Activated B cell treated with CpG ODN at 0.5 μM for 24 hours (primary cell): Measurements from ENCODE around the gene CLOCK. TPM values are rescaled to one million over a fixed set of nuclear protein-coding genes. Genes with fewer than 3 reads are reported as not detected.

ENCODE experiments used
- ATAC-seq: fragments of 200-7000 bp; cut with Tn5 transposase; one replicate; pipeline ENCODE4 v1.10.0; 2021; ENCODE audit warnings: low read depth, mild to moderate bottlenecking, moderate library complexity
- CTCF ChIA-PET: fragments of 350-600 bp; sonication (Branson Sonifier 250); formaldehyde crosslinking; loops from one replicate; lab custom pipeline; 2021; ENCODE audit warnings: antibody characterized with exemption; lab: Charles Lee
- POLR2A ChIA-PET: fragments of 350-600 bp; sonication (Branson Sonifier 250); formaldehyde crosslinking; loops from one replicate; lab custom pipeline; 2021; ENCODE audit warnings: antibody characterized with exemption; lab: Charles Lee
- DNase-seq: peaks from one replicate; pipeline ENCODE4 v3.0.0; 2022
- H3K27ac Mint-ChIP-seq: one replicate; pipeline ENCODE4 v1.8.0; 2020; ENCODE audit warnings: mixed read lengths
- H3K27me3 Mint-ChIP-seq: one replicate; pipeline ENCODE4 v1.8.0; 2021; ENCODE audit warnings: mixed read lengths
- H3K36me3 Mint-ChIP-seq: one replicate; pipeline ENCODE4 v1.8.0; 2021; ENCODE audit warnings: low read depth, mixed read lengths
- H3K4me1 Mint-ChIP-seq: one replicate; pipeline ENCODE4 v1.8.0; 2021; ENCODE audit warnings: mixed read lengths
- H3K4me3 Mint-ChIP-seq: one replicate; pipeline ENCODE4 v1.8.0; 2020; ENCODE audit warnings: mild to moderate bottlenecking, mixed read lengths
- H3K9me3 Mint-ChIP-seq: one replicate; pipeline ENCODE4 v1.8.0; 2020; ENCODE audit warnings: mixed read lengths
- intact Hi-C: fragments of 100-400 bp; cut with micrococcal nuclease; formaldehyde crosslinking; loops from one replicate; pipeline ENCODE4 v1.15.1; 2024
- total RNA-seq: library from RNA; stranded (reverse); gene quantifications from 2 replicates; pipeline ENCODE4 v1.2.3, GENCODE V29; 2022
- TF ChIP-seq, protein P1 (sequence below): fragments of 200-600 bp; IDR thresholded peaks from one replicate; pipeline ENCODE4 v1.8.0; 2022; ENCODE audit warnings: antibody characterized with exemption, mild to moderate bottlenecking

CLOCK gene
- total RNA-seq, 1 donor from 2014 or later = 12.9 TPM

DNA sequence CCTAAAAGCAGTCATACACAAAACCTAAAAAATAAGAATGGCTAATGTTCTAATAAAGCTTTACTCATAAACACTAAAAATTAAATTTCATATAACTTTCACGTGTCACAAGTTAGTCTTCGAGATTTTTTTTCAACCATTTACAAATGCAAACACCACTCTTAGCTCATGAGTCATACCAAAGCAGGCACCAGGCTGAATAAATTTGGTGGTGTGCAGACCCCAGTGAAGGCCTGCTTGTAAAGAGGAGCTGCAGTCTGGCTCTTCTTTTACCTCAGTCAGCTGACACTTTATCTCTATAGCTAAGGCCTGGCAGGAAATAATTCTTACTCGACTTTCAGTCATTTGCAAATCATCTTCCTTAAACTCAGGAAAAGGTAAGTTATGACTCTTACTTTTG lies 37.4 kb downstream of the CLOCK start:
- Mint-ChIP-seq H3K27ac (no peak overlapping the region), H3K36me3 (peaks cover 22% of the 10 kb centered on the region), H3K4me3 (no peak overlapping the region), H3K27me3 (no peaks in the 10 kb centered on the region), H3K9me3 (peaks cover 5% of the 10 kb centered on the region), H3K4me1 (peaks cover 19% of the 10 kb centered on the region)
- DNase-seq (no peak), ATAC-seq (no peak)
- TF ChIP-seq, protein P1, sequence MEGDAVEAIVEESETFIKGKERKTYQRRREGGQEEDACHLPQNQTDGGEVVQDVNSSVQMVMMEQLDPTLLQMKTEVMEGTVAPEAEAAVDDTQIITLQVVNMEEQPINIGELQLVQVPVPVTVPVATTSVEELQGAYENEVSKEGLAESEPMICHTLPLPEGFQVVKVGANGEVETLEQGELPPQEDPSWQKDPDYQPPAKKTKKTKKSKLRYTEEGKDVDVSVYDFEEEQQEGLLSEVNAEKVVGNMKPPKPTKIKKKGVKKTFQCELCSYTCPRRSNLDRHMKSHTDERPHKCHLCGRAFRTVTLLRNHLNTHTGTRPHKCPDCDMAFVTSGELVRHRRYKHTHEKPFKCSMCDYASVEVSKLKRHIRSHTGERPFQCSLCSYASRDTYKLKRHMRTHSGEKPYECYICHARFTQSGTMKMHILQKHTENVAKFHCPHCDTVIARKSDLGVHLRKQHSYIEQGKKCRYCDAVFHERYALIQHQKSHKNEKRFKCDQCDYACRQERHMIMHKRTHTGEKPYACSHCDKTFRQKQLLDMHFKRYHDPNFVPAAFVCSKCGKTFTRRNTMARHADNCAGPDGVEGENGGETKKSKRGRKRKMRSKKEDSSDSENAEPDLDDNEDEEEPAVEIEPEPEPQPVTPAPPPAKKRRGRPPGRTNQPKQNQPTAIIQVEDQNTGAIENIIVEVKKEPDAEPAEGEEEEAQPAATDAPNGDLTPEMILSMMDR = no peak
- ChIA-PET CTCF (interaction anchor here (0.9 kb wide), 1 partner anchor 9 kb away, joined by 4 read pairs; no protein-coding TSS in a partner anchor), POLR2A (interaction anchor here (1.2 kb wide), 1 partner anchor 36 kb away, joined by 3 read pairs; no protein-coding TSS in a partner anchor)
- intact Hi-C loops = no loop called here

DNA sequence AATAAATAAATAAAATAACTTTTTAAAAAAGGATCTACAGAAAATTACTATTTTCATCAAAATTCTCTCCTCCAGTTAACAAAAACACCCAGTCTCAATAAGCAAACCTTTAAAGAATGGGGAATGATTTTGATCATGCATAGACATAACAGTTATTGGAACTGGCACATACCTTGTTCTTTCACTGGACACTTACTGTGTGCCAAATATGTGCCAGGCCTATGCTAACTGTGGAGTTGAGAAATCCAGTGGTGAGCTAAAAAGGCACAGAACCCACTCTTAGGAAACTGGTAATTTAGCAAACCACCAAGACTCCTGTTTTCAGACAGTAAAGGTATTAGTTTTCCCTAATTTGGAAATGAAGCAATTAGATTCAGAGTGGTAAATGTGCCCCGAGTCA lies 39.1 kb downstream of the CLOCK start:
- no peak overlapping the region for H3K4me3 Mint-ChIP-seq
- TF ChIP-seq, protein P1 = no peak
- POLR2A ChIA-PET = no interaction called here
- H3K9me3 Mint-ChIP-seq = peaks cover 3% of the 10 kb centered on the region
- intact Hi-C loops = no loop called here
- peaks cover 22% of the 10 kb centered on the region for H3K4me1 Mint-ChIP-seq
- CTCF ChIA-PET = no interaction called here
- no peak overlapping the region for H3K27ac Mint-ChIP-seq
- H3K36me3 Mint-ChIP-seq = peaks cover 28% of the 10 kb centered on the region
- H3K27me3 Mint-ChIP-seq = no peaks in the 10 kb centered on the region
- no peak for ATAC-seq
- DNase-seq = no peak

DNA sequence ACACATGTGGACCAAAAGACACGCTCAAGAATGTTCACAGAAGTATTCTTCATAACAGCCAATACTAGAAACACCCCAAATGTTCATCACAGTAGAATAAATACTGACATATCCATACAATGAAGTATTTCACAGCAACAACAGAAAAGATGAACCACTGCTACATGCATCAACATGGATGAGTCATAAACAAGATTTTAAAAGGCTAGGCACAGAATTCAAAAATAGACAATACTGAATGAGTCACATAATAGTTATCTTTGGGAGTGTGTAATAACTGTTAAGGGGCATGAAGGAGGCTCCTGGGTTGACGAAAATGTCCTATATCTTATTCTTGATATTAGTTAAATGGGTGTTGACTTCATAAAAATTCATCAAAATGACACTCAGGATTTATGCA lies 43.5 kb downstream of the CLOCK start:
- Mint-ChIP-seq H3K4me1 (peaks cover 3% of the 10 kb centered on the region), H3K4me3 (no peak overlapping the region), H3K27me3 (no peaks in the 10 kb centered on the region), H3K36me3 (peaks cover 35% of the 10 kb centered on the region), H3K9me3 (no peaks in the 10 kb centered on the region), H3K27ac (no peak overlapping the region)
- ChIA-PET CTCF (no interaction called here), POLR2A (no interaction called here)
- intact Hi-C loops = no loop called here
- DNase-seq (no peak), ATAC-seq (no peak)
- TF ChIP-seq, protein P1 = no peak

DNA sequence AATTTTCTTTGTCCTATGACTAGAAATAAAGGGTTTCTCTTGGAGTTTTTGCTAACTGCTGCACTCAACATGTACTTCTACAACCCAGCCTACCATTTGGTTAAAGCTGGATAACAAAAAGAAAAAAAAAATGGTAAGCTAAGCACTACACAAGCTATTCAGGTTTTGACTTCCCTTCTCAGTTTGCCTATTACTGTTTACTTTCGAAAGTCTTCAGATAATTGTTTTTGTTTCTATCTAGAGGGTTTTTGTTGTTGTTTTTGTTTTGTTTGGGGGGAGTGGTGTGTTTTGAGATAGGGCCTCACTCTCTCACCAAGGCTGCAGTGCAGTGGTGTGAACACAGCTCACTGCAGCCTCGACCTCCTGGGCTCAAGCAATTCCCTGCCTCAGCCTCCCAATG lies 46.6 kb downstream of the CLOCK start:
- Mint-ChIP-seq H3K36me3 (peaks cover 30% of the 10 kb centered on the region), H3K27ac (no peak overlapping the region), H3K9me3 (peaks cover 2% of the 10 kb centered on the region), H3K4me1 (peaks cover 3% of the 10 kb centered on the region), H3K27me3 (no peaks in the 10 kb centered on the region), H3K4me3 (no peak overlapping the region)
- DNase-seq (no peak), ATAC-seq (no peak)
- POLR2A ChIA-PET = no interaction called here
- CTCF ChIA-PET = interaction anchor here (1.3 kb wide), 1 partner anchor 10 kb away, joined by 4 read pairs; no protein-coding TSS in a partner anchor
- intact Hi-C loops = no loop called here
- TF ChIP-seq, protein P1 = no peak

DNA sequence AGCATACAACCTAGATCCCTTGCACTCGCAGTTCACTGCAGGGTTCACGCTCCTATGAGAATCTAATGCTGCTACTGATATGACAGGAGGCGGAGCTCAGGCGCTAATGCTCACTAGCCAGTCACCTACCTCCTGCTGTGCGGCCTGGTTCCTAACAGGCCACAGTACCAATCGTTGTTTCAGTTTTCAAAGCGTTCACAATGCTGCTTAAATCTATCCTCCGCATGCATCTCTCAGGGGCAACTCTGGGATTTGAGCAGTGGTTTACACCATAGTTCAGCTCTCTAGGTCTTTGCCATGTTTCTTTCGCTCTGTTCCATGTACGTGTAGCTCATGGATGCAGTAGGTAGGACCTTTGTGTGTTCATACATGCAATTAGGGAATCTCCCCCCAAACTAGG lies 47.2 kb downstream of the CLOCK start:
- Mint-ChIP-seq H3K4me1 (peaks cover 3% of the 10 kb centered on the region), H3K27me3 (no peaks in the 10 kb centered on the region), H3K4me3 (no peak overlapping the region), H3K9me3 (peaks cover 5% of the 10 kb centered on the region), H3K36me3 (peaks cover 36% of the 10 kb centered on the region), H3K27ac (no peak overlapping the region)
- intact Hi-C loops = no loop called here
- ChIA-PET CTCF (interaction anchor here (1.3 kb wide), 1 partner anchor 10 kb away, joined by 4 read pairs; no protein-coding TSS in a partner anchor), POLR2A (no interaction called here)
- DNase-seq (no peak), ATAC-seq (no peak)
- TF ChIP-seq, protein P1 = no peak
